ENCODE data around the gene UBE4B. TPM values are rescaled to one million over a fixed set of nuclear protein-coding genes. Genes with fewer than 3 reads are reported as not detected.

Gene UBE4B
- total and polyA plus RNA-seq, 2 experiments from 2014 or later: 28.4 to 115 TPM

DNA sequence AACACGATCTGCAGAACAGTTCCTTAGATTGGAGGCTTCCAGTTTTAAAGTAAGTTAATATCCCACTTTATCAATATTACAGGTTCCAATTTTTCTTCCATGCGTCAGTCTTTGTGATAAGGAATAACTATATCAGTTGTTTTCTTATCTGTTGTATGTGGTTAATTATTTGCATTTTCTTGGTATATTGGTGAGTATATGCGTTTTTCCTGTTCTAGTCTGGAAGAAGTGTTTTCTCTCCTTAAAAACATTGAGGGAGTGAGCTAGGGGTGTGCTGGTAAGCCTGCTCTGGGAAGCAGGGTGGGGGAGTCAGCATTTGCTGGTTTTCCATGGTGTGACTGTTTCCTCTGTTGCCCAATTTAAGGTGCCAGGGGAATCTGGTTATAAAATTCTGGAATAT, 127.4 kb downstream of the UBE4B start:
- no peaks in the 10 kb centered on the region for H3K4me1 Mint-ChIP-seq
- Histone ChIP-seq H3F3A (replicated peaks; ENCODE audit: low read depth) (no peaks in the 10 kb centered on the region; the same call in 1 of the 2 replicates), H3K4me1 (ENCODE audit: insufficient read depth) (no peaks in the 10 kb centered on the region), H3K79me2 (replicated peaks; ENCODE audit: insufficient read depth) (no peaks in the 10 kb centered on the region), H2AFZ (no peak overlapping the region), H3K36me3 (ENCODE audit: insufficient read depth) (peaks cover 12% of the 10 kb centered on the region; the same call in 1 of the 2 replicates), H3K9me2 (ENCODE audit: insufficient read depth) (no peaks in the 10 kb centered on the region), H4K20me1 (replicated peaks; ENCODE audit: insufficient read depth) (no peaks in the 10 kb centered on the region; the same call in none of the 2 replicates), H3K4me3 (no peak overlapping the region), H3K4me2 (no peak overlapping the region), H3K27me3 (ENCODE audit: insufficient read depth) (no peaks in the 10 kb centered on the region), H3K27ac (ENCODE audit: low read depth) (peak overlapping the region; percentile 17; the same call in 1 of the 2 replicates)
- peaks cover 7% of the 10 kb centered on the region for H3K27me3 Mint-ChIP-seq (ENCODE audit: insufficient read depth, low read depth, poor library complexity)
- ATAC-seq (no peak), DNase-seq (ENCODE audit: low spot score) (no peak)
- H3K36me3 Mint-ChIP-seq (ENCODE audit: low read depth): peaks cover 32% of the 10 kb centered on the region
- H3K27ac Mint-ChIP-seq: no peak overlapping the region
- TF ChIP-seq CREB1 (CRISPR knock-in tag; IDR thresholded peaks at IDR 0.05; ENCODE audit: low read depth): no peak
- no peak overlapping the region for H3K4me3 Mint-ChIP-seq
- no peaks in the 10 kb centered on the region for H3K9me3 Mint-ChIP-seq

DNA sequence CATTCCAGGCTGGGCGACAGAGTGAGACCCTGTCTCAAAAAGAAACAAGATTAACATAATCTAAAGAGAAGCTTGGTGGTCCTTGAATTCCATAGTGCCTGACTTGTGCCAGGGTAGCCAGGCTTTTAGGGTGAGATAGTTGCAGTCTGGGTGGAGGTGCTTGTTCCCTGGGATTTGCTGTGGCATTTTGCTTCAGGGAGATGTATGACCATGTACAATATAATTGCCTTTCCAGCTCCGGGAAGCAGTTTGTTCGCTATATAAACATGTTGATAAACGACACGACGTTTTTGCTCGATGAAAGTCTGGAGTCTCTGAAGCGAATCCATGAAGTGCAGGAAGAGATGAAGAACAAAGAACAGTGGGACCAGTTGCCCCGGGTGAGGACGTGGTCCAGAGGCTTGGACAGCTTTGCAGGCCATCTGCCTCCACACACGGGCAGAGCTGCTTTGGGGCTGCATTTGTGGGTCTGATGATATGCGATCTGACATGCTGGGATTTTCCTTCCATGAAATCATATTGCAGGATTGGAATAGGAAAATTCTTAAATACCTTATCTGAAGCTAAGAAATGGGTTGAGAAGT, 128.2 kb downstream of the UBE4B start:
- H3K9me3 Mint-ChIP-seq: no peaks in the 10 kb centered on the region
- TF ChIP-seq STAT1 (IDR thresholded peaks at IDR 0.05; ENCODE audit: unreplicated experiment): no peak
- no peak for TF ChIP-seq EZH2phosphoT487 (IDR thresholded peaks at IDR 0.05; ENCODE audit: unreplicated experiment)
- no peak for TF ChIP-seq ZNF462 (CRISPR knock-in tag; IDR thresholded peaks at IDR 0.05)
- TF ChIP-seq ZNF114 (CRISPR knock-in tag; IDR thresholded peaks at IDR 0.05): no peak
- no peak for TF ChIP-seq EZH2 (IDR thresholded peaks at IDR 0.05; ENCODE audit: low read depth, unreplicated experiment)
- TF ChIP-seq, protein P1, sequence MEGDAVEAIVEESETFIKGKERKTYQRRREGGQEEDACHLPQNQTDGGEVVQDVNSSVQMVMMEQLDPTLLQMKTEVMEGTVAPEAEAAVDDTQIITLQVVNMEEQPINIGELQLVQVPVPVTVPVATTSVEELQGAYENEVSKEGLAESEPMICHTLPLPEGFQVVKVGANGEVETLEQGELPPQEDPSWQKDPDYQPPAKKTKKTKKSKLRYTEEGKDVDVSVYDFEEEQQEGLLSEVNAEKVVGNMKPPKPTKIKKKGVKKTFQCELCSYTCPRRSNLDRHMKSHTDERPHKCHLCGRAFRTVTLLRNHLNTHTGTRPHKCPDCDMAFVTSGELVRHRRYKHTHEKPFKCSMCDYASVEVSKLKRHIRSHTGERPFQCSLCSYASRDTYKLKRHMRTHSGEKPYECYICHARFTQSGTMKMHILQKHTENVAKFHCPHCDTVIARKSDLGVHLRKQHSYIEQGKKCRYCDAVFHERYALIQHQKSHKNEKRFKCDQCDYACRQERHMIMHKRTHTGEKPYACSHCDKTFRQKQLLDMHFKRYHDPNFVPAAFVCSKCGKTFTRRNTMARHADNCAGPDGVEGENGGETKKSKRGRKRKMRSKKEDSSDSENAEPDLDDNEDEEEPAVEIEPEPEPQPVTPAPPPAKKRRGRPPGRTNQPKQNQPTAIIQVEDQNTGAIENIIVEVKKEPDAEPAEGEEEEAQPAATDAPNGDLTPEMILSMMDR (conservative IDR thresholded peaks at IDR 0.05; ENCODE audit: low read depth in 2 of 2): no peak
- H3K27ac Mint-ChIP-seq: peak overlapping the region; percentile 10; the same call in 1 of the 2 replicates
- peaks cover 37% of the 10 kb centered on the region for H3K36me3 Mint-ChIP-seq (ENCODE audit: low read depth)
- ATAC-seq (no peak), DNase-seq (ENCODE audit: low spot score) (no peak)
- H3F3A ChIP-seq (replicated peaks; ENCODE audit: low read depth): no peaks in the 10 kb centered on the region; the same call in 1 of the 2 replicates
- peaks cover under 1% of the 10 kb centered on the region for H4K20me1 ChIP-seq (replicated peaks; ENCODE audit: insufficient read depth)
- no peak overlapping the region for H3K4me2 ChIP-seq
- H3K36me3 ChIP-seq (ENCODE audit: insufficient read depth): peaks cover 12% of the 10 kb centered on the region; the same call in 1 of the 2 replicates
- H2AFZ ChIP-seq: no peak overlapping the region
- peaks cover 7% of the 10 kb centered on the region for H3K27me3 Mint-ChIP-seq (ENCODE audit: insufficient read depth, low read depth, poor library complexity)
- no peak overlapping the region for H3K4me3 ChIP-seq
- no peaks in the 10 kb centered on the region for H3K4me1 ChIP-seq (ENCODE audit: insufficient read depth)
- no peaks in the 10 kb centered on the region for H3K9me2 ChIP-seq (ENCODE audit: insufficient read depth)
- no peaks in the 10 kb centered on the region for H3K4me1 Mint-ChIP-seq
- no peaks in the 10 kb centered on the region for H3K27me3 ChIP-seq (ENCODE audit: insufficient read depth)
- no peak overlapping the region for H3K4me3 Mint-ChIP-seq
- H3K27ac ChIP-seq (ENCODE audit: low read depth): no peak overlapping the region; the same call in 1 of the 2 replicates
- no peaks in the 10 kb centered on the region for H3K79me2 ChIP-seq (replicated peaks; ENCODE audit: insufficient read depth)

Measured in GM23338 (cell line).